ENCODE results near the gene BRI3BP. TPM values are rescaled to one million over a fixed set of nuclear protein-coding genes. Genes with fewer than 3 reads are reported as not detected.

The BRI3BP gene
- total and polyA plus RNA-seq, 7 donors = 1.3 to 22.1 (median 2.9) TPM

DNA sequence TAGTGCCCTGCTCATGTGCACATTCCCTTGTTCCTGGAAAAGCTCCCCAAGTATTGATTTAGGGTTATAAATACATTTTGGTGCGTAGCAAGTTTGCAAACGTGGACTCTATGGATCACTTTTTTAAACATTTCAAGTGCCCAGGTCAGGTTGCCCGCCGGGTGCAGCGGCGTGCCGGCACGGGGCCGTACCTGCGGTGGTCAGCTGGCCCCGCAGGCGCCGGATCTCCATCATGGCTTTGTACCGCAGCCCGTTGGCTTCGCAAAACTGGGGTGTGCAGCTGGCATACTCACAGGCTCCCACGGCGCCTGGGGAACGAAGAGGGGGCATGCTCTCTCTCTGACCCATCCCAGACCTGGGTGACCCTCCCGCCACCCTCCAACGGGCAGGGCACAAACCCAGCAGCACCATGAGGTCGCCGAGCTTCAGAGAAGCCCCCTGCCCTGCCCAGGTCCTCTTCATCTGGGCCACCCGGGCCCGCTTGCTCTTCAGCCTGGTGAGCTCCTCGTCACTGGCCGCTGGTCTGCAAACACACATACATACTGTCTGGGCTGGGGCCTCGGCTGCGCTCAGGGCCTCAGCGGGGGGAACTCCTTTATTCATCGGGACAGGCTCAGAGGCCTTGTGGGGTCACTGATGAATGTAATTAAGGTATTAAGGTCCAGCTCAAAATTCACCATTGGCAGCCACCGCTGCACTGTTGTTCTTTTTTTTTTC lies 39.6 kb upstream of the BRI3BP start:
- Histone ChIP-seq H3K27me3 (no peaks in the 10 kb centered on the region), H3K9me3 (no peaks in the 10 kb centered on the region), H3K27ac (no peak overlapping the region), H3K4me3 (no peak overlapping the region), H3K36me3 (peaks cover 3 to 98% (median 51%) of the 10 kb centered on the region in 4 donors), H3K4me1 (no peaks in the 10 kb centered on the region)
- no peak for DNase-seq
- intact Hi-C loops (cut with DNase I) = no loop called here
- WGBS, 2 donors = 94% methylated on average over 32 of the region's 32 CpGs
- no peak for TF ChIP-seq POLR2AphosphoS5 (IDR thresholded peaks at IDR 0.05)
- TF ChIP-seq POLR2A (IDR thresholded peaks at IDR 0.05) = no peak
- TF ChIP-seq EP300 (IDR thresholded peaks at IDR 0.05) = no peak
- TF ChIP-seq, protein P1, sequence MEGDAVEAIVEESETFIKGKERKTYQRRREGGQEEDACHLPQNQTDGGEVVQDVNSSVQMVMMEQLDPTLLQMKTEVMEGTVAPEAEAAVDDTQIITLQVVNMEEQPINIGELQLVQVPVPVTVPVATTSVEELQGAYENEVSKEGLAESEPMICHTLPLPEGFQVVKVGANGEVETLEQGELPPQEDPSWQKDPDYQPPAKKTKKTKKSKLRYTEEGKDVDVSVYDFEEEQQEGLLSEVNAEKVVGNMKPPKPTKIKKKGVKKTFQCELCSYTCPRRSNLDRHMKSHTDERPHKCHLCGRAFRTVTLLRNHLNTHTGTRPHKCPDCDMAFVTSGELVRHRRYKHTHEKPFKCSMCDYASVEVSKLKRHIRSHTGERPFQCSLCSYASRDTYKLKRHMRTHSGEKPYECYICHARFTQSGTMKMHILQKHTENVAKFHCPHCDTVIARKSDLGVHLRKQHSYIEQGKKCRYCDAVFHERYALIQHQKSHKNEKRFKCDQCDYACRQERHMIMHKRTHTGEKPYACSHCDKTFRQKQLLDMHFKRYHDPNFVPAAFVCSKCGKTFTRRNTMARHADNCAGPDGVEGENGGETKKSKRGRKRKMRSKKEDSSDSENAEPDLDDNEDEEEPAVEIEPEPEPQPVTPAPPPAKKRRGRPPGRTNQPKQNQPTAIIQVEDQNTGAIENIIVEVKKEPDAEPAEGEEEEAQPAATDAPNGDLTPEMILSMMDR (IDR thresholded peaks at IDR 0.05) = no peak

DNA sequence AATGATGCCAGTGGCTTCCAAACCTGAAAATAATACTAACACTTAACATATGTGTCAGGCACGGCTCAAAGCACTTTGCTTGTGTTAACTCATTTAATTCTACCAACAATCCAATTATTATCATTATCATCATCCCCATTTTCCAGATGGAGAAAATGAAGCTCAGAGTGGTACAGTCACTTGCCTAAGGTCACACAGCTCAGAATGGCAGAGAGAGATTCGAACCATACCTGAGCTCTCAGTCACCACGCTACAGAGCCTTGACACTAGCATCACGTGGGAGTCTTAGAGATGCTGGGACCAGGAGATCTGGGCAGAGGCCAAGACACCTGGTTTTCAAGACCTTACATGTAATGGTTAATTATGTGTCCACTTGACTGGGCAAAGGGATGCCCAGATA lies 38.7 kb upstream of the BRI3BP start:
- peaks cover 5 to 98% (median 52%) of the 10 kb centered on the region in 4 donors for H3K36me3 ChIP-seq
- H3K27ac ChIP-seq = no peak overlapping the region
- no peaks in the 10 kb centered on the region for H3K27me3 ChIP-seq
- H3K9me3 ChIP-seq = no peaks in the 10 kb centered on the region
- no peak for TF ChIP-seq POLR2AphosphoS5 (IDR thresholded peaks at IDR 0.05)
- TF ChIP-seq, protein P1 (IDR thresholded peaks at IDR 0.05) = no peak
- TF ChIP-seq POLR2A (IDR thresholded peaks at IDR 0.05) = no peak
- TF ChIP-seq EP300 (IDR thresholded peaks at IDR 0.05) = no peak
- WGBS, 2 donors = 96 to 97% methylated on average over 4 of the region's 4 CpGs
- intact Hi-C loops (cut with DNase I) = no loop called here
- no peak overlapping the region for H3K4me3 ChIP-seq
- DNase-seq = no peak
- H3K4me1 ChIP-seq = no peaks in the 10 kb centered on the region

DNA sequence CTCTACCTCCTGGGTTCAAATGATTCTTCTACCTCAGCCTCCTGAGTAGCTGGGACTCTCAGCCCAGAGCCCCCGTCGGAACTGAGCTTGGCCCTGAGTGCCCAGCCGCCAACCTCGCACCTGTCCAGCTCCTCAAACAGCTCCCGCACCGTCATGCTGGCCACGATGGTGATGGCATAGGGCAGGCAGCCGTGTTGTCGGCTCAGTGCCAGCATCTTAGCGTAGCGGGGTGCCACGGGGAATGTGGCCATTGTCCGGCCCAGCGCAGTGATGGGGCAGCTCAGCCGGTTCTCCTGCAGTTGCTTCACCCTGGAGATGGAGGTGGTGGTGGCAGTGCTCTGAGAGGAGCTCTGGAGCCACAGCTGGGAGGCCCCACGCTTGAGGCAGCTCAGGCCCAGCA lies 36.9 kb upstream of the BRI3BP start:
- intact Hi-C loops (cut with DNase I) = no loop called here
- Histone ChIP-seq H3K36me3 (peaks cover 8 to 97% (median 51%) of the 10 kb centered on the region in 4 donors), H3K27me3 (no peaks in the 10 kb centered on the region), H3K4me1 (no peaks in the 10 kb centered on the region), H3K27ac (no peak overlapping the region), H3K4me3 (no peak overlapping the region), H3K9me3 (no peaks in the 10 kb centered on the region)
- no peak for TF ChIP-seq POLR2AphosphoS5 (IDR thresholded peaks at IDR 0.05)
- TF ChIP-seq, protein P1 (IDR thresholded peaks at IDR 0.05) = no peak
- no peak for TF ChIP-seq POLR2A (IDR thresholded peaks at IDR 0.05)
- no peak for TF ChIP-seq EP300 (IDR thresholded peaks at IDR 0.05)
- 94 to 96% methylated on average over 16 of the region's 16 CpGs for WGBS, 2 donors
- DNase-seq = no peak

DNA sequence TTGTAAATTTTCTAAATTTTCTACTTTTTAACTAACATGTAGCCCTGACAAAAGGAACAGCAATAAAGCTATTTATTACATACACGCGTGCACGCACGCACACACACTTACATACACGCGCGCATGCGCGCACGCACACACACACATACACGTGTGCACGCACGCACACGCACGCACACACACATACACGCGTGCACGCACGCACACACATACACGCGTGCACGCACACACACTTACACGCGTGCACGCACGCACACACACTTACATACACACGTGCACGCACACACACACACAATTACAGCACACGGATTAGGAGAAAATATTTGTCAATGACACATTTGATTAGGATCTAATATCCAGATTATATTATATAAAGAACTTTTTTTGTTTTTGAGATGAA lies 32.4 kb upstream of the BRI3BP start:
- TF ChIP-seq, protein P1 (IDR thresholded peaks at IDR 0.05) = no peak
- TF ChIP-seq POLR2AphosphoS5 (IDR thresholded peaks at IDR 0.05) (no peak), POLR2A (IDR thresholded peaks at IDR 0.05) (no peak), EP300 (IDR thresholded peaks at IDR 0.05) (no peak)
- H3K27me3 ChIP-seq = no peaks in the 10 kb centered on the region
- H3K27ac ChIP-seq = no peak overlapping the region
- H3K36me3 ChIP-seq = peaks cover 8 to 92% (median 49%) of the 10 kb centered on the region in 4 donors
- no peak for DNase-seq
- H3K4me1 ChIP-seq = no peaks in the 10 kb centered on the region
- intact Hi-C loops (cut with DNase I) = no loop called here
- no peak overlapping the region for H3K4me3 ChIP-seq
- H3K9me3 ChIP-seq = no peaks in the 10 kb centered on the region
- 88 to 93% methylated on average over 28 to 29 of the region's 29 CpGs for WGBS, 2 donors

Data from sigmoid colon (tissue), 7 donors.